ENCODE data around the gene ST6GALNAC4. TPM values are rescaled to one million over a fixed set of nuclear protein-coding genes. Genes with fewer than 3 reads are reported as not detected.

Gene ST6GALNAC4
- total and polyA plus RNA-seq, 10 of the 15 experiments (the other 5 are each of a cell fraction or from before 2014, with no cell fraction given), result 4.2 to 63.2 (median 35.2) TPM

DNA sequence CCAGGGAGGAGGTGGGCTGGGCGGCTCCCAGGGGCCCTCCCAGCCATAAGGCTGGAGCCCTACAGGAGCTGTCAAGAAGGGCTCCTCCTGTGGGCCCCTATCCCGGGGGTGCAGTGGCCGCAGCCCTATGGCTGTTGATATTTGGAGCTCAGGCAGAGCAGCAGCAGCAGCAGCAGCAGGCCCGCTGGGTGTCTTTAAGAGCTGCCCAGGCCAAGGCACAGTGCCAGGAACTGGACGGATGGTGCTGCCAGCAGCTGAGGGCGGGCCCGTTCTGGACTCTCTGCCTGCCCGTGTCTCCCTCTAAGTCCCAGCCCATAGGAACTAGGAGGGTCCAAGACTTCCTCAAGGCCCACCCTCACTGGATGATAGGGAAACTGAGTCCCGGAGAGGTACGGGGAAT is 43.0 kb downstream of the ST6GALNAC4 start (continued):
- TF ChIP-seq, protein P1, sequence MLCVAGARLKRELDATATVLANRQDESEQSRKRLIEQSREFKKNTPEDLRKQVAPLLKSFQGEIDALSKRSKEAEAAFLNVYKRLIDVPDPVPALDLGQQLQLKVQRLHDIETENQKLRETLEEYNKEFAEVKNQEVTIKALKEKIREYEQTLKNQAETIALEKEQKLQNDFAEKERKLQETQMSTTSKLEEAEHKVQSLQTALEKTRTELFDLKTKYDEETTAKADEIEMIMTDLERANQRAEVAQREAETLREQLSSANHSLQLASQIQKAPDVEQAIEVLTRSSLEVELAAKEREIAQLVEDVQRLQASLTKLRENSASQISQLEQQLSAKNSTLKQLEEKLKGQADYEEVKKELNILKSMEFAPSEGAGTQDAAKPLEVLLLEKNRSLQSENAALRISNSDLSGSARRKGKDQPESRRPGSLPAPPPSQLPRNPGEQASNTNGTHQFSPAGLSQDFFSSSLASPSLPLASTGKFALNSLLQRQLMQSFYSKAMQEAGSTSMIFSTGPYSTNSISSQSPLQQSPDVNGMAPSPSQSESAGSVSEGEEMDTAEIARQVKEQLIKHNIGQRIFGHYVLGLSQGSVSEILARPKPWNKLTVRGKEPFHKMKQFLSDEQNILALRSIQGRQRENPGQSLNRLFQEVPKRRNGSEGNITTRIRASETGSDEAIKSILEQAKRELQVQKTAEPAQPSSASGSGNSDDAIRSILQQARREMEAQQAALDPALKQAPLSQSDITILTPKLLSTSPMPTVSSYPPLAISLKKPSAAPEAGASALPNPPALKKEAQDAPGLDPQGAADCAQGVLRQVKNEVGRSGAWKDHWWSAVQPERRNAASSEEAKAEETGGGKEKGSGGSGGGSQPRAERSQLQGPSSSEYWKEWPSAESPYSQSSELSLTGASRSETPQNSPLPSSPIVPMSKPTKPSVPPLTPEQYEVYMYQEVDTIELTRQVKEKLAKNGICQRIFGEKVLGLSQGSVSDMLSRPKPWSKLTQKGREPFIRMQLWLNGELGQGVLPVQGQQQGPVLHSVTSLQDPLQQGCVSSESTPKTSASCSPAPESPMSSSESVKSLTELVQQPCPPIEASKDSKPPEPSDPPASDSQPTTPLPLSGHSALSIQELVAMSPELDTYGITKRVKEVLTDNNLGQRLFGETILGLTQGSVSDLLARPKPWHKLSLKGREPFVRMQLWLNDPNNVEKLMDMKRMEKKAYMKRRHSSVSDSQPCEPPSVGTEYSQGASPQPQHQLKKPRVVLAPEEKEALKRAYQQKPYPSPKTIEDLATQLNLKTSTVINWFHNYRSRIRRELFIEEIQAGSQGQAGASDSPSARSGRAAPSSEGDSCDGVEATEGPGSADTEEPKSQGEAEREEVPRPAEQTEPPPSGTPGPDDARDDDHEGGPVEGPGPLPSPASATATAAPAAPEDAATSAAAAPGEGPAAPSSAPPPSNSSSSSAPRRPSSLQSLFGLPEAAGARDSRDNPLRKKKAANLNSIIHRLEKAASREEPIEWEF (IDR thresholded peaks at IDR 0.05; ENCODE audit: insufficient replicate concordance, low read depth, low read length), result no peak
- TF ChIP-seq, protein P2, sequence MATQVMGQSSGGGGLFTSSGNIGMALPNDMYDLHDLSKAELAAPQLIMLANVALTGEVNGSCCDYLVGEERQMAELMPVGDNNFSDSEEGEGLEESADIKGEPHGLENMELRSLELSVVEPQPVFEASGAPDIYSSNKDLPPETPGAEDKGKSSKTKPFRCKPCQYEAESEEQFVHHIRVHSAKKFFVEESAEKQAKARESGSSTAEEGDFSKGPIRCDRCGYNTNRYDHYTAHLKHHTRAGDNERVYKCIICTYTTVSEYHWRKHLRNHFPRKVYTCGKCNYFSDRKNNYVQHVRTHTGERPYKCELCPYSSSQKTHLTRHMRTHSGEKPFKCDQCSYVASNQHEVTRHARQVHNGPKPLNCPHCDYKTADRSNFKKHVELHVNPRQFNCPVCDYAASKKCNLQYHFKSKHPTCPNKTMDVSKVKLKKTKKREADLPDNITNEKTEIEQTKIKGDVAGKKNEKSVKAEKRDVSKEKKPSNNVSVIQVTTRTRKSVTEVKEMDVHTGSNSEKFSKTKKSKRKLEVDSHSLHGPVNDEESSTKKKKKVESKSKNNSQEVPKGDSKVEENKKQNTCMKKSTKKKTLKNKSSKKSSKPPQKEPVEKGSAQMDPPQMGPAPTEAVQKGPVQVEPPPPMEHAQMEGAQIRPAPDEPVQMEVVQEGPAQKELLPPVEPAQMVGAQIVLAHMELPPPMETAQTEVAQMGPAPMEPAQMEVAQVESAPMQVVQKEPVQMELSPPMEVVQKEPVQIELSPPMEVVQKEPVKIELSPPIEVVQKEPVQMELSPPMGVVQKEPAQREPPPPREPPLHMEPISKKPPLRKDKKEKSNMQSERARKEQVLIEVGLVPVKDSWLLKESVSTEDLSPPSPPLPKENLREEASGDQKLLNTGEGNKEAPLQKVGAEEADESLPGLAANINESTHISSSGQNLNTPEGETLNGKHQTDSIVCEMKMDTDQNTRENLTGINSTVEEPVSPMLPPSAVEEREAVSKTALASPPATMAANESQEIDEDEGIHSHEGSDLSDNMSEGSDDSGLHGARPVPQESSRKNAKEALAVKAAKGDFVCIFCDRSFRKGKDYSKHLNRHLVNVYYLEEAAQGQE (IDR thresholded peaks at IDR 0.05; ENCODE audit: low read depth, low read length), result no peak
- TF ChIP-seq, protein P3, sequence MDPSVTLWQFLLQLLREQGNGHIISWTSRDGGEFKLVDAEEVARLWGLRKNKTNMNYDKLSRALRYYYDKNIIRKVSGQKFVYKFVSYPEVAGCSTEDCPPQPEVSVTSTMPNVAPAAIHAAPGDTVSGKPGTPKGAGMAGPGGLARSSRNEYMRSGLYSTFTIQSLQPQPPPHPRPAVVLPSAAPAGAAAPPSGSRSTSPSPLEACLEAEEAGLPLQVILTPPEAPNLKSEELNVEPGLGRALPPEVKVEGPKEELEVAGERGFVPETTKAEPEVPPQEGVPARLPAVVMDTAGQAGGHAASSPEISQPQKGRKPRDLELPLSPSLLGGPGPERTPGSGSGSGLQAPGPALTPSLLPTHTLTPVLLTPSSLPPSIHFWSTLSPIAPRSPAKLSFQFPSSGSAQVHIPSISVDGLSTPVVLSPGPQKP (IDR thresholded peaks at IDR 0.05; ENCODE audit: low read depth, low read length), result no peak
- TF ChIP-seq YY1 (IDR thresholded peaks at IDR 0.05; ENCODE audit: low read depth, low read length), result no peak
- no peak for TF ChIP-seq MTA3 (IDR thresholded peaks at IDR 0.05; ENCODE audit: borderline replicate concordance, low read length)
- TF ChIP-seq EP300 (IDR thresholded peaks at IDR 0.05; ENCODE audit: borderline replicate concordance in 1 of 2, control insufficient read depth in 1 of 2, low read depth in 2 of 2, low read length in 2 of 2), result no peak
